Kidney epithelial cell (primary cell): ENCODE data around the gene PPIH. TPM values are rescaled to one million over a fixed set of nuclear protein-coding genes. Genes with fewer than 3 reads are reported as not detected.
"Not testable (repeated sequence)": the region's sequence is repeated elsewhere in the genome, so short reads cannot be mapped to it uniquely, and the experiment has no call there.

ENCODE experiments used
- DNase-seq: peaks from one replicate; pipeline ENCODE4 v3.0.0-alpha.2; 2010; ENCODE audit warnings: low read depth
- H3K27me3 ChIP-seq: 2 replicates; pipeline ENCODE4 v1.6.0; 2011; ENCODE audit warnings: low read length; ENCODE audit not compliant: control insufficient read depth, insufficient read depth
- H3K36me3 ChIP-seq: 2 replicates; pipeline ENCODE4 v1.5.1; 2011; ENCODE audit warnings: low read length; ENCODE audit not compliant: control insufficient read depth, insufficient read depth
- H3K4me3 ChIP-seq: 2 replicates; pipeline ENCODE4 v1.5.1; 2011; ENCODE audit warnings: low read depth, mild to moderate bottlenecking, control low read depth, low read length
- total RNA-seq: library from RNA; depleted of rRNA; stranded (reverse); fragments of >200 nt; gene quantifications from 2 replicates; pipeline ENCODE4 v1.2.3, GENCODE V29; 2015
- TF ChIP-seq, protein P1 (sequence below): IDR thresholded peaks from 2 replicates; pipeline ENCODE4 v1.5.1; 2011; ENCODE audit warnings: mild to moderate bottlenecking, moderate library complexity, low read length, control low read depth, inconsistent platforms; ENCODE audit not compliant: insufficient read depth, poor library complexity, severe bottlenecking

Gene PPIH
- total RNA-seq, 1 donor from 2014 or later: 43.7 TPM

DNA sequence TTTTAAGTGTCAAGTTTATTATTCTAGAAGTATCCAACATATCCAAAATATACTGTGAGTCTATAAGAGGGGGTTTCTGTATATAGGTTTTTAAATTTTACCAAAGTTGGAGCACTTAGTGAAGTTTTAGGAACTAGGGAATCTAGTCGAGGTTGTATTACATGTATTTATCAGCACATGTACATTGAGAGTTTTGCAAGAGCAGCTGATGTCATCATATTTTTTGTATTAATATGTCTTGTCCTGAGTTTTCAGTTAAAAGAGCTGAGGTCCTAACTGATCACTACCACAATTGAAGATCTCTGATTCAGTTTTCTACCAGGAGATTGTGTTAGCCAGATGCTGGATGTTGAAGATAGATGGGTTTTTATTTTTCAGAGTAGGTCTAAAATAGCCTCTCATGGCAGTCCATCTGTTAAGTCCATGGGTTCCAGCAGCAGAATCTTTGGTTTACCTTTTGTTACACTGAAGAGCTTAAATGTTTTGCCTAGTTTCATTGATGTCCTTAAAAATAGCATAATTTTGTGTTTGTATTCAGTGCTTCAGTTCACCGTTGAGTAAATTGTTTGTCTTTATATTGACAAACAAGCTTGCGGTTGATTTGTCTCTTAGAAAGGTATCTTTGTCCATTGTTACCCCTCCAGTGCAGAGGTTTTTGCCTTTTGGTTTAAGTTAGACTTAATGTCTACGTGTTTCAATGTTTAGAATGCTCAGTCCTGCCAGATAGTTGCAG is 40.0 kb downstream of the PPIH start:
- DNase-seq: no peak
- Histone ChIP-seq H3K36me3 (peaks cover 3% of the 10 kb centered on the region), H3K27me3 (no peaks in the 10 kb centered on the region), H3K4me3 (no peak overlapping the region)
- TF ChIP-seq, protein P1, sequence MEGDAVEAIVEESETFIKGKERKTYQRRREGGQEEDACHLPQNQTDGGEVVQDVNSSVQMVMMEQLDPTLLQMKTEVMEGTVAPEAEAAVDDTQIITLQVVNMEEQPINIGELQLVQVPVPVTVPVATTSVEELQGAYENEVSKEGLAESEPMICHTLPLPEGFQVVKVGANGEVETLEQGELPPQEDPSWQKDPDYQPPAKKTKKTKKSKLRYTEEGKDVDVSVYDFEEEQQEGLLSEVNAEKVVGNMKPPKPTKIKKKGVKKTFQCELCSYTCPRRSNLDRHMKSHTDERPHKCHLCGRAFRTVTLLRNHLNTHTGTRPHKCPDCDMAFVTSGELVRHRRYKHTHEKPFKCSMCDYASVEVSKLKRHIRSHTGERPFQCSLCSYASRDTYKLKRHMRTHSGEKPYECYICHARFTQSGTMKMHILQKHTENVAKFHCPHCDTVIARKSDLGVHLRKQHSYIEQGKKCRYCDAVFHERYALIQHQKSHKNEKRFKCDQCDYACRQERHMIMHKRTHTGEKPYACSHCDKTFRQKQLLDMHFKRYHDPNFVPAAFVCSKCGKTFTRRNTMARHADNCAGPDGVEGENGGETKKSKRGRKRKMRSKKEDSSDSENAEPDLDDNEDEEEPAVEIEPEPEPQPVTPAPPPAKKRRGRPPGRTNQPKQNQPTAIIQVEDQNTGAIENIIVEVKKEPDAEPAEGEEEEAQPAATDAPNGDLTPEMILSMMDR: no peak

DNA sequence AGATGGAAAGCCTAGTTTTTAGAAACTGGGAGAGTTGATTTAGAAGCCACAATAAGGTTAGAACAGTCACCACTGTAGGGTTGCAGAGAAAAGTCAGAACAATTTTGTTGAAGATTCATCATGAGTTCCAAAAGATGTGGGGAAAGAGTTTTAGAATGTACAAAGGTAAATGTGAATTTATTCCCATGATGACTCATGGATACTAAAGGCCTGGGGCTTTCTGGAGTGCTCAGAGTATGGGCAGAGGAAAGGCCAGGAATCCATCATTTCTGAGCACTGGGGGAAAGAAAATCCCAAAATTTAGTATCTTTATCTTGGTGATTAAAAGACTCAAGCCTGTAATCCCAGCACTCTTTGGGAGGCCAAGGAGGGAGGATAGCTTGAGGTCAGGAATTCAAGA is 41.8 kb downstream of the PPIH start:
- Histone ChIP-seq H3K4me3 (no peak overlapping the region), H3K27me3 (no peaks in the 10 kb centered on the region), H3K36me3 (peaks cover 3% of the 10 kb centered on the region)
- TF ChIP-seq, protein P1: no peak
- DNase-seq: no peak

DNA sequence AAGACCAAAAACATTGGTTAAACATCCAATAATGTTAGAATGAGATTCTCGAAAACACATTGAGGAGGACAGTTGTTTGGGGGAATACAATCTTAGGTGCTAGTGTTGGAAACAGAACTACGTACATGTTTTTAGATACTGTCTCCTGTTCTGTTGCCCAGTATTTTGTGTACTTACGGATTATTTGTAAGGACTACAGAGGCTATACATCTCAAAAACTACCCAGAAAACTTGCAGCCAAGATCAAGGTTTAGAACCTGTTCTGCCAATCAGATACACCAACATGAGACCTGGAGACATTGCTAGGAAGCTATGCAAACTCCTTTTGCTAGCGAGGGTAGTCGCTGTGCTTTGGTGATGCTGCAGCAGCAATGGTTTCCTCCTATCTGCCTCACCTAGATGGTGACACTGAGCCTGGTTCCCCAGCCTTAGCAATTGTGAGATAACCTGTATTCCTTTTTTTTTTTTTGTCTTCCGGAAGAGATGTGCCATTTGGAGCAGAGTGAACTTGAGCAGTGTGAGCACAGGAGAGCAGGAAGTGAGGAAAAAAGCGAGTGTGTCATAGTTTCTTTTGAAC is 45.8 kb downstream of the PPIH start:
- peaks cover 1% of the 10 kb centered on the region for H3K36me3 ChIP-seq
- H3K27me3 ChIP-seq: no peaks in the 10 kb centered on the region
- H3K4me3 ChIP-seq: no peak overlapping the region
- no peak for DNase-seq
- TF ChIP-seq, protein P1: no peak

DNA sequence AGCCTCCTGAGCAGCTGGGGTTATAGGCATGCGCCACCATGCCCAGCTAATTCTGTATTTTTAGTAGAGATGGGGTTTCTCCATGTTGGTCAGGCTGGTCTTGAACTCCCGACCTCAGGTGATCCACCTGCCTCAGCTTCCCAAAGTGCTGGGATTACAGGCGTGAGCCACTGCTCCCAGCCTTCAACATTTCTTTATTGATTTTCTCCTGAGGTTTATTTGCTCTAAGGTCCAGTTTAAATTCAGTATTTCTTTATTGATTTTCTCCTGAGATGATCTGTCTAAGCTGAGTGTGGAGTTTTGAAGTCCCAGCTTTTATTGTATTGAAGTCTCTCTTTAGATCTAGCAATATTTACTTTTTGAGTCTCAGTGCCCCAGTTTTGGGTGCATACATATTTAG is 54.6 kb downstream of the PPIH start:
- not testable (repeated sequence) for H3K4me3 ChIP-seq

DNA sequence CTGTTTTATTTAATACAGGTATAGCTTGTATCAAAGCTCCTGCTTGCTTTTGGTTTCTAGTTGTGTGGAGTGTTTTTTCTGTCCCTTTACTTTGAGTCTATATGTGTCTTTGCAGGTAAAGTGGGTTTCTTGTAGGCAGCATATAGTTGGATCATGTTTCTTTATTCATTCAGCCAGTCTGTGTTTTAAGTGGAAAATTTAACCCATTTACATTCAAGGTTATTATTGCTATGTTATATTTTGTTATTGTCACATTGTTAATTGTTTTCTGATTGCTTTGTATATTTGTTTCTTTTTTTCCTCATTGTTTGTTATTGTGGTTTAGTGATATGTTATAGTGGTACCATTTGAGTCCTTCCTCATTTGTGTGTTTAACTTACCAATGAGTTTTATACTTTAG is 55.1 kb downstream of the PPIH start:
- no peaks in the 10 kb centered on the region for H3K36me3 ChIP-seq
- TF ChIP-seq, protein P1: no peak
- DNase-seq: no peak

More for the DNA sequence above, 54.6 kb downstream of the PPIH start:
- not testable (repeated sequence) for H3K27me3 ChIP-seq, DNase-seq, H3K36me3 ChIP-seq

DNA sequence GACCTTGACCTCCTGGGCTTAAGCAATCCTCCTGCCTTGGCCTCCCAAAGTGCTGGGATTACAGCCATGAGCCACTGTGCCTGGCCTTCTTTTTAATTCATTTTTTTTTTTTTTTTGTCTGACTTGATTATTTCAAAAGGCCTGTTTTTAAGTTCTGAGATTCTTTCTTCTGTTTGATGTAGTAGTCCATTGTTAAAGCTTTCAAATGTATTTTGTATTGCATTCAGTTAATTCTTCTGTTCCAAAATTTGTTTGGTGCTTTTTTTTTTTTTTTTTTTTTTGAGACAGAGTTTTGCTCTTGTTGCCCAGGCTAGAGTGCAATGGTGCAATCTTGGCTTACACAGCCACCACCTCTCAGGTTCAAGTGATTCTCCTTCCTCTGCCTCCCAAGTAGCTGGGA is 56.2 kb downstream of the PPIH start:
- DNase-seq, H3K36me3 ChIP-seq, H3K4me3 ChIP-seq, H3K27me3 ChIP-seq: not testable (repeated sequence)

More for the DNA sequence above, 55.1 kb downstream of the PPIH start:
- Histone ChIP-seq H3K4me3 (no peak overlapping the region), H3K27me3 (no peaks in the 10 kb centered on the region)

DNA sequence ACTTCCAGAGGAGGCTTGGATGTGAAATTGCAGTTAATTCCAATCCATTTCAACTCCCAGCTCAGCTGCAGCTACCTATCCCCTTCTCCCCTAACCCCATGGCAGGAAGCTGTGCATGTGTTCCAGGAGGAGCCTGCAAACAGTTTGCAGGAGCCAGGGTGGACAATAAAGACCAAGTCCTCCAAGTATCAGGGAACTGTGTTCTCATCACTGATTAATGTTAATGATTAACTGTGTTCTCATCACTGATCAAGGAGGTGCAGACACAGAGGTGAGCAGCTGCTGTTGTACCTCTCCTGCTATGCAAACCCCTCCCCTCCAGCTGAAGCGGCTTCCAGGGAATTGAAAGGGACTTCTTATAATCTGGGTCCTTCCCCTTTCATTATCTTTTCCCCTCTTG is 62.6 kb downstream of the PPIH start:
- H3K36me3 ChIP-seq: no peaks in the 10 kb centered on the region
- DNase-seq: peak; percentile 21
- H3K4me3 ChIP-seq: no peak overlapping the region
- no peaks in the 10 kb centered on the region for H3K27me3 ChIP-seq
- TF ChIP-seq, protein P1: no peak
